Muscle of arm (tissue), 12 donors: ENCODE data around the gene PDZK1IP1. TPM values are rescaled to one million over a fixed set of nuclear protein-coding genes. Genes with fewer than 3 reads are reported as not detected.
A peak's percentile ranks its signal among the peaks of the same experiment; 100 is the strongest.
"Not testable (repeated sequence)": the region's sequence is repeated elsewhere in the genome, so short reads cannot be mapped to it uniquely, and the experiment has no call there.

Experiments
- DNase-seq: peaks from one replicate; pipeline ENCODE4 v3.0.0-alpha.2; 2013
- polyA plus RNA-seq, 12 donors: library from polyadenylated mRNA; unstranded; fragments of 120-200 nt; gene quantifications; one replicate each; pipeline ENCODE4 v1.2.1, GENCODE V29; 2013; ENCODE audit not compliant: insufficient read length in 12 of 12

The PDZK1IP1 gene
- polyA plus RNA-seq, 12 donors = 0.27 to 0.54 (median 0.37) TPM; not detected in 6

DNA sequence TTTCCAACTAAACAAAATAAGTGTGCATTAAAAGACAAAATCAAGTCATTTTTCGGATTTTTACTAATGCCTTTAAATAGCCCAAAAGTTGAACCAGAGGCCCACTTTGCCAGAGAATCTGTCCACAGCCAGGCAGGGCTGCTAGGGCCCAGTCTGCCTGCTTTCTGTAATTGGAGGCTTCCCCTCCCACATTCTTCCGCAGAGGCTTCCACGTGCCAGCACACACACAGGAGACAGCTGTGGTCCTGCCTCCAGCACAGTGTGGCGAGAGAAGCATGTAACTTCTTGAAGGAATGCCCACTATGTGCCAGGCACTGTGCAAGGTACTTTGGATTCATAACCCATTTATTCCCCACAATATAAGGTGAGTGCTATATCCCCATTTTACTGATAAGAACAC is 11.3 kb upstream of the PDZK1IP1 start:
- no peak for DNase-seq

DNA sequence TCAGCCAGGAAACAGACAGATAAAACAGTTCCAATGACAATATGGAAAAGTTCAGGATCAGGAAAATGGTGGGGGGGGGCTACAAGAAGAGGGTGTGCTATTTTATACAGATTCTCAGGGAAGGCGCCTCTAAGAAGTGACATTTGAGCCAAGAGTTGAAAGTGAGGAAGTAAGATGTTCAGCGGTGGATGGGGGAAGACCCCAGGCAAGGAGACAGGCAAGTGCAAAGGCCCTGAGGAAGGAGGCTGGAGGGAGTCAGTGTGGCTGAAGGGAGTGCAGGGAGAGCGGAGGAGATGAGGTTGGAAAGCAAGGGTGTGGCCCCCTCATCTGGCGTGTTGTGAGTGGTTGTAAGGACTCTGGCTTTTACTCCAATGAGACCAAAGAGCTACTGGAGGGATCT is 8.4 kb upstream of the PDZK1IP1 start:
- no peak for DNase-seq

DNA sequence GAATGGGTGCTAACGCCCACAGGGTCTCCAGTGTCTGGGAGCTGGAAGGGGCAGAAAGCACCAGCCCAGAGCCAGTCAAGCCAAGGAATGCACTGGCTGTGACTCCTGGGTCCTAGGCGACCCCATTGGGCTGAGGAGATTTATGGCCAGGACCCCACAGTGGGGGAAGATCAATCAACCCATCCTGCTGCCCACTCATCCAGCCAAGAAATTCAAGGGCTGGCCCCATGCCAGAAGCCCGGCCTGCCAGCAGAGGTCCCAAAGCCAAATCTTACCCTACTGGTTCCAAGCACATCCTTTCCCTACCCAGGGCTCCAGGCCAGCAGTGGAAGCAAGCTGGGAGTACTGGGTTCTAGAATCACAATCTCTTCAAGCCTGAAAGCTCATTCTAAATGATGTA is 6.8 kb upstream of the PDZK1IP1 start:
- no peak for DNase-seq

DNA sequence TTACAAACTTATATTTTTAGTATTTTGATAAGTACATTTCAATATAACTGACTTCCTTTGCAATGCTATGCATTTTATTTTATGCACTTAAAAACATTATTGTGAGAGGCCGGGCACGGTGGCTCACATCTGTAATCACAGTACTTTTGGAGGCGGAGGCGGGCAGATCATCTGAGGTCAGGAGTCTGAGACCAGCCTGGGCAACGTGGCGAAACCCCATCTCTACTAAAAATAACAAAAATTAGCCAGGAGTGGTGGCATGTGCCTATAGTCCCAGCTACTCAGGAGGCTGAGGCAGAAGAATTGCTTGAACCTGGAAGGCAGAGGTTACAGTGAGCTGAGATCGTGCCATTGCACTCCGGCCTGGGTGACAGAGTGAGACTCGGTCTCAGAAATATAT is 6.1 kb upstream of the PDZK1IP1 start:
- not testable (repeated sequence) for DNase-seq

DNA sequence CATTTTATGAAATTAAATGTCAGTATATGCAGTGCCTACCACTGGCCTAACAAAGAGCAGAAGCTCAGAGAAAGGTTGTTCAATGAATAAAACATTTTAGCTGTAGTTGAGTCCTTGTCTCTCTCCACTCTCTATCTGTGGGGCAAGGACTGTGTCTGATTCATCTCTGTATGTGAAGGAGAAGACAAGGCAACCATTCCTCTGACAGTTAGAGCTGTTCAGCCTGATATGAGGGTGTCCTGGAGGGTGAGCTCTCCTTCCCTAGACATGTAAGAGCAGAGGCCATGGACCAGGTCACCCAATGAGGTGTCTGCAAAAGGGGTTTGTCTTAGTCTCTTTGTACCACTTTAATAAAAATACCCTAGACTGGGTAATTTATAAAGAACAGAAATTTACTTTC is 4.5 kb upstream of the PDZK1IP1 start:
- DNase-seq = no peak

DNA sequence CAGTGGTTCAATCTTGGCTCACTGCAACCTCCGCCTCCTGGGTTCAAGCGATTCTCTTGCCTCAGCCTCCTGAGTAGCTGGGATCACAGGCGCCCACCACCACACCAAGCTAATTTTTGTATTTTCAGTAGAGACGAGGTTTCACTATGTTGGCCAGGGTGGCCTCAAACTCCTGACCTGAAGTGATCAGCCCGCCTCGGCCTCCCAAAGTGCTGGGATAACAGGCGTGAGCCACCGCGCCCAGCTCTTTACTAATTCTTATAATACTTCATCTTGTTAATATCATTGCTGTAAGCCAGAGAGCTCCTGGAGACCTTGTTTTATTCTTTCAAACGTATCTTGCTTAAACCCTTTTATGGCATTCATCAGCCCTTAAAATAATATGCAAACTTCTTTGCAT is 3.7 kb upstream of the PDZK1IP1 start:
- not testable (repeated sequence) for DNase-seq

DNA sequence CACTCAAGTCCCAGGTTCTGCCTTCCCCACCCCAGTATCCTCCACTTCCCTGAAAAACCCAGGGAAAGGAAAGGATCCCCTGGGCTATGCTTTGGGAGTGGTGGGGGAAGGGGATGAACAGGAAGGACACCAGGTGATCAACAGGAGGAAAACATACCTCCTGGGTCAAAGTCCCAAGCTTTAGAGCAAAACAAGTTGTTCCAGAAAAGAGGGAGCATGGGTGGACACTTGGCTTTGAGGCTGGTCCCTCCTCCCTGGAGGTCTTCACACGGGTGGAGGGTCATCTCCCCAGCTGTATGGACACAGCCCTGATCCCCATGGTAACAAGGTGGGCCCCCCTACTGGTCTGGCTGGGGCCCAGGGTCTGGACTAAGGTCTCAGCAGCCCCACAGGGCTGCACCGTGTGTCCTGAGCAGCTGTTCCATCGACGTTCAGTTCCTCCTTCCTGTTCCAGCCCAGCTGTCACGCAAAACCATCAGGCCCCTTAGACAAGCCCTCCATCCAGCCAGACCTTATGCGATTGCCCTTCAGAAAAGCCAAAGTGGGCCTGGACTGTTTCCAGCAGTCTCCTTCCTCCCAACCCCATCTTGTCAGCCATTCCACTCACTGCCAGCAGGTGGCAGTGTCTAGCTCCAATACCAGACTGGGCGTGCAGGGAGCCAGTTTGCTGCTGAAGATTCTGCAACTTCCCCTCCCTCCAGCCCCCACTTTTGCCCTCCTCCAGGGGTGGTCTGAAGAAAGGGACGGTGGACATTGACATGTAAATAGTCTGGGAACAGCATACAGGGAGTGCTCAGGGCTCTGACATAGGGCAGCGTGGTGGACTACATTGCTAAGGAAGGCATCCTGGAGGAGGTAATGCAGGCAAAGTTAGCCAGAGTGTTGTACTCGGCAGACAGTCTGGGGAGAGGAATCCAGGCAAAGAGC is 2.9 kb upstream of the PDZK1IP1 start:
- DNase-seq = peak; percentile 85

DNA sequence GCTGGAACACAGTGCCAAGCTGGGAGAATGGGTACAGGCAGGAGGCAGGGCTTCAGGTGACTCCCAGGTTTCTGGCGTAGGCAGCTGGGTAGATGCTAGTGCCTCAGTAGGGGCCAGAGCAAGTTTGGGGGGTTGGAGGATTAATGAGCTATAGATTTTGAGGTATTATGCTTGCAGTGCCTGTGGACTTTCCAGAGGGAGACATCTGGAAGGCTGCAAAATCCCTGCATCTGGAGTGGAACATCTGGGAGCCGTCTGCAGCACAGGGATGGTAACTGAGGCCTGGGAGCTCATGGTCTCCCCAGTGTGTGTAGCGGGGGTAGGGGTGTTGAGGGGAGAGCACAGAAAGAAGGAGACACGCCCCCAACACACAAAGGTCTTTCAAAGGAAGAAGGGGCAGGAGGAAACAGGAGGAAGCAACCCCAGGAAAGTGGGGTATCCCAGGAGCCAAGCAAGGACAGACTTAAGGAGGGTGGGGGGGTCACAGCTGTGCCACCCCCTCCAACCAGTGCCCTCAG is 2.2 kb upstream of the PDZK1IP1 start:
- no peak for DNase-seq

DNA sequence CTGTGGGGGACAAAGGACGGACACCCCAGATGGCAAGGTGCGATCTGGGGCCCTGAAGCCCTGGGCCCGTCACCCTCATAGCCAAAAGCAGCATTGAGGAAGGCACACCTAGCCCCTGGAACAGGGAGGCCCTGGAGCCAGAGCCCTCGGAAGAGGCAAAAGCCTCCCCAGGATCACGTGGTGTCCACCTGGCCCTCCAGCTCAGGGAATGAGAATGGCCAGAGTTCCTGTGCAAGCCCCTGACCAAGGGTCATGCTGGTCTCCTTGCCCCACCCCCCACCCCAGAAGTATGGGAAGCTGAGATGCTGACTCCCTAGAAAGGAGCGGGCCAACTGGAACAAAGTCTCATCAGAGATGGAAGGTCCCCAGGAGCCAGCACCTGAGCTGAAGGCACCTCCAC is 1.0 kb upstream of the PDZK1IP1 start:
- DNase-seq = no peak

DNA sequence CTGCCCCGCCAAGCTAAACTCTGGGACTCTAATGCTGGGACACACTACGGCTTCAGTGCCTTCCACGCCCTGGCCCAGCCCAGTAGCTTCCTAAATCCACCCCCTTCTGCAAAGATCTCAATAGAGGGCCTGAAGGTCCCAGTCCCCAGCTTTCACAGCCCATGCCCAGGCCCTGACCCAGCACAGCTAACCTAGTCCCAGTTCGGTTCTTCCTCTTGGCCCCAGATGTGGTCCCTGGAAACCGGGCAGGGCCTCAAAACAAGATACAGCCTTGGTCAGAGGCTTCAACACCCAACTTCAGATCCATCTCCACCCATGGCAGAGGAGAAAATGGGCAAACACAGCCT is 646 bp upstream of the PDZK1IP1 start:
- no peak for DNase-seq

DNA sequence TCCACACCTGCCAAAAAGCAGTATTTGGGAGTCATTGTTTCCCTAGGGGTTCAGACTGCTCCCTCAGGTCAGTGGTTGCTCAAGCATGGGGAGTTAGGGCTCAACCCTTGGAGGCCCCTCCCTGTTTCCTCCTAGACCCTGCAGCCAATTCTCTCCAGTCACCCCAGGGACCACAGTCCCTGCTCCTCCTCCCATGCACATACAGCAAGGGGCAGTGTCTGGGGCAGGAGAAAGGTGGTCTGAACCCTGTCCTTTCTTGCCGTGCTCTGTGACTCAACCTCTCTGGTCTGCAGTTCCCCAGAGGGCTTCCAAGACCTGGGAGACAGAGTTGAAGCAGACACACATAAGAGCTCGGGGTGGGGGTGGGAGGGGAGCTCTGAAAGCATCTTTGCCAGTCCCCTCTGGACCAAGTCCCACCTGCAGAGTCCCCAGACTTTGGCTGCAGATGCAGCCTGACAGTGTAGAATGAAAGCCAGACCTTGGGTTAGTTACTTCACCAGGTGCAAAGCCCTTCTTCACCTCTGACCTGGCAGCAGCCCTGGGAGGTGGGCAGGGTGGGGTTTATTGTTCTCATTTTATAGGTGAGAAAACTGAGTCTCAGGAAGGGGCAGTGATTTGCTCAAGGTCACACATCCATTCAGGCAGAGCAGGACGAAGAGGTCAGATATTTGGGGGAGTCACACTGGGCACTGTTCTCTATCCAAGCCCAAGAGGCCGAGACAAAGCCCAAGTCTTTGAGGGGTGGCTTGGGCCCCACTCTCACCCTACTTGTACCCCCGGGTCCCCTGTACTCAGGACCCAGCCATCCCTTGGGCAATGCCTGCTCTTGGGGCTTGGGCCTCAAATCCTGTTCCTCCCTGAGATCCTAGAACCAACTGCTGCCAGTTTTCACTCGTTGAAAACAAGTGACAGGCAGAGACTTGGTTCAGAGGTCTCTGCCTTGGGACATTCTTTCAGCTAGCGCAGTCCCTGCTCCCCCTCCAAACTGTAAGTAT is 748 bp downstream of the PDZK1IP1 start:
- DNase-seq = no peak

DNA sequence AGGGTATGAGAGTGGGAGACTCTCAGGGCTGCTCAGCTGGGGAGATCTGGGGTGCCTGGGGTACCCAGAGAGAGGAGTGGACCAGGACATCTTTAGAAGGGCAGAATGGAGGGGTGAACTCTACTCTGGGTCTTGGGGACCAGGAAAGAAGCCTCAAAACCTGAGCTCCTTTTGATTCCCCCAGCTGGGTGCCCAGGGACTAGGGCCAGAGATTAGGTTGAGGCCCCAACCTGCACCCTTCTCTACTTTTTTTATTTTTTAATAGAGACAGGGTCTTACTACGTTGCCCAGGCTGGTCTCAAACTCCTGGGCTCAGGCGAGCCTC is 1.9 kb downstream of the PDZK1IP1 start:
- no peak for DNase-seq

DNA sequence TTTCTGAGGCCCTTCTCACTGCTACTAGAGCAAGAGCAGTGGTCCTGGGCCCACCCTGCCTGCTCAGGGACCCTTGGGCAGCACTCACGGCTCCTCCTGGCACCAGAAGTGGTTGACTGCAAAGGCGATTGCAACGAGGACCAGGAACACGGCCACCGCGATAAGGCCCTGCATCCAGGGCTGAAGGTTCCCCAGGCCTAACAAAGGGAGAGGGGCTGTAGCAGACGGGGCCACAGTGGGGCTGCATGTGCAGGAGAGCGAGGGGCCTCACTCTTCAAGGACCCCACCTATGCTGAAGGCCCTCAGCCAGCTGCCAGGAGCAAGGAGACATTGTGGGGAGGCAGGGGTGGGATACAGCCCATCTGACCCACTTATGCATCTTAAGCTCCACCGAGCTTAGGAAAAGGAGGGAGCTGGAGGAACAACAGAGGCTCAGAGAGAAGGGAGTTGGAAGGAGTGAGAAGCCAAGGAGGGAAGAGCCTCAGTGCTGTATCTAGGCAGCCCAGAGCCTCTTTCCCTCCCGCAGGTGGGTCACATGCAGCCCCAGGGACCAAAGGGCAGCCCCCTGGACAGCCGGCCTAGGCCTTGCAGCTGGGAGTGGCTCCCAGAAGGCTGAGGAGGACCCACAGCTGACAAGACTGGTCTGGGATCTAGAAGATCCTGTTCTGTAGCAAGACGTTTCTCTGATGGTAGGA is 2.5 kb downstream of the PDZK1IP1 start:
- no peak for DNase-seq

DNA sequence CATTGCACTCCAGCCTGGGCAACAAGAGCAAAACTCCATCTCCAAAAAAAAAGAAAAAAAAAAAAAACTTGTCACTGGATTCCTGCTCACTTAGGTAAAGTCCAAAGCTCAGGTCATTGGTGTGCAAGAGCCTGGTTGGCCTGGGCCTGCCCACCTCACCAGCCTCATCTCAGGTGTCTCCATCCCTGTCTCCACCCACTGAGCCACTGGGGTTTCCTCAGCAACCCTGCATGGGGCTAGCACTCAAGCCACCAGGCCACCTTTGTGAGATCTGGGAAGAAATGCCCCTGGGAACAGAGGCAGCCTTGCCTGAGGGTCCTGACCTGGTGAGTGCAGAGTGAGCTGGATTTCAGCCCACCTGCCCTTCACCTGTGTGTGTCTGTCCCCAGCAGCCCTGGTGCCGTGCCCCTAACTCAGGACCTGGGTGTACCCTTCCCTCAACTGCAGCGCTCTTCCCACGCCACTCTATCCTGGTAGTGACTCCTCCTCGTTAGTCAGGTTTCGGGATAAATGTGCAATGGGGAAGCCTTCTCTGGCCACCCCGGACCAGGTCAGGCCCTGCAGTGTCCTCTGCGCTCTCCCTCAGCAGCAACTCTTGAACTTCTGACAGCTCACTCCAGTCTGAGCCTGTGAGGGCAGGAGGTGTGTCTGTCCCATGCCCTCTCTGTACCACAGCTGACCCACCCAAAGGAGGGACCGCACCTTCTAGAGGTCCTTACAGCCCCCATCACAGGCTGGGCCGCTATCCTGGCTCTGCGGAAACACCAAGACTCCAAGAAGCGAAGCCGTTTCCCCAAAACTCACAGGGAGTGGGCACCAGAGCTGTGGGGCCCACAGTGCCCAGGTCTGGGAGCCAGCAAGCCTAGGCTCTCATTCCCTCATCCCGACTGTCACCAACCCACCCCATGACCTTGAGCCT is 3.3 kb downstream of the PDZK1IP1 start:
- DNase-seq = no peak

DNA sequence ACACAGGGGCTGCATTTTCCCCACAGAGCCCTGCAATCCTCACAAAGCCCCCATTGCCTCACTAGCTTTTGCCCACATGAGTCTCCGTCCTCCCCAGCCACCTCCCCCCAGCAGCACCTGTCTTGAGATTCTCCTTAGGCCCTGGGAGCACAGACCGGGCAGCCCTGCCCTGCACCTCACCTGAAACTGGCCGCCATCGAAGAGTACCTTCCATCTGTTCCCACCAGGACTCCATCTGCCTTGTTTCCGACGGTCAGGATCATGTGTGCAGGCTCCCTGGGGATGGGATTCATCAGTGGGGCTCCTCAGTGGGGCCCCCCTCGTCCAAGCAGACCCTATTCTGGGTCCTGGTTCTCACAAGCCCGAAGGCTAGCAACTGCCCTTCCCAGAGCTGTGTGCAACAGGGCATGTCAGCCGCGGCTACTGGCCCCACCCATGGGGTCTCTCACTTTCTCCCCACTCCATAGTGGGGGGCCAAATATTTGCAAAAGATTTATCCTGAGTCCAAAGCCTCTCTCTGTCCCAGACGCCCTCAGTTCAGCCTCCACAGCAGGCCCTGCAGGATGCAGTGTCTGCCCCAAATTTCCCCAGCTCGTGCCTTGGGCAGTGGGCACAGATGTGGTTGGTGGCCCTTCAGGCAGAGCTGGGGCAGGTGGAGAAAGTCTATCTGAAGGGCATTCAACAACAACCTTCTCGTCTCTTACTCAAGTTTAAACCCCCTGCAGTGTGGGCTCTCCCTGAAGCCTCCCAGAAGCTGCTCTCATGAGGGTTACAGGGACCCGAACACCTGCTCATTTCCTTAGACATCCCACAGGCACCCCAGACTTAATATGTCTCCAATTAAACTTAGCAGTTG is 4.8 kb downstream of the PDZK1IP1 start:
- DNase-seq = no peak

DNA sequence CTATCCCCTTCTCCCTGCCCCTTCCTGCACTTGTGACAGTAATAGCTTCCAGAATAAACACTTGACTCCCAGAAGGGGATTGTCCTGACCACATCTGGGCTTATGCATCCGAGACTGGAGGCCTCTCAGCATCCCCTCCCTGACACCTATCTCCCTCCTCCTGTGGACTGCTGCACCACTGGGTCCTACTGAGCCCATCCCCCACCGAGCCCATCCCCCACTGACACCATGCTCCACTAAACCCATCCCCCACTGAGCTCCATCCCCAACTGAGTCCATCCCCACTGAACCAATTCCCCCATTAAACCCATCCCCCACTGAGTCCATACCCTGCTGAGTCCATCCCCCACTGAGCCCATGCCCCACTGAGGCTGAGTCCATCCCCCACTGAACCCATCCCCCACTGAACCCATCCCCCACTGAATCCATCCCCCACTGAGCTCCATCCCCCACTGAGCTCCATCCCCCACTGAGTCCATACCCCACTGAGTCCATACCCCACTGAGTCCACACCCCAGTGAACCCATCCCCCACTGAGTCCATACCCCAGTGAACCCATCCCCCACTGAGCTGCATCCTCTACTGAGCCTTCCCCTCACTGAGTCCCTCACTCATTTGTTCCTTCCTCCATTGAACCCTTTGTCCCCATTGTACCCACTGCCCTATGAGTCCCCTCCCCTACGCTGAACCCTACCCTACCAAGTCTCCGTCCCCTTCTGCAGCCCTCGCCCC is 5.6 kb downstream of the PDZK1IP1 start:
- DNase-seq = no peak

DNA sequence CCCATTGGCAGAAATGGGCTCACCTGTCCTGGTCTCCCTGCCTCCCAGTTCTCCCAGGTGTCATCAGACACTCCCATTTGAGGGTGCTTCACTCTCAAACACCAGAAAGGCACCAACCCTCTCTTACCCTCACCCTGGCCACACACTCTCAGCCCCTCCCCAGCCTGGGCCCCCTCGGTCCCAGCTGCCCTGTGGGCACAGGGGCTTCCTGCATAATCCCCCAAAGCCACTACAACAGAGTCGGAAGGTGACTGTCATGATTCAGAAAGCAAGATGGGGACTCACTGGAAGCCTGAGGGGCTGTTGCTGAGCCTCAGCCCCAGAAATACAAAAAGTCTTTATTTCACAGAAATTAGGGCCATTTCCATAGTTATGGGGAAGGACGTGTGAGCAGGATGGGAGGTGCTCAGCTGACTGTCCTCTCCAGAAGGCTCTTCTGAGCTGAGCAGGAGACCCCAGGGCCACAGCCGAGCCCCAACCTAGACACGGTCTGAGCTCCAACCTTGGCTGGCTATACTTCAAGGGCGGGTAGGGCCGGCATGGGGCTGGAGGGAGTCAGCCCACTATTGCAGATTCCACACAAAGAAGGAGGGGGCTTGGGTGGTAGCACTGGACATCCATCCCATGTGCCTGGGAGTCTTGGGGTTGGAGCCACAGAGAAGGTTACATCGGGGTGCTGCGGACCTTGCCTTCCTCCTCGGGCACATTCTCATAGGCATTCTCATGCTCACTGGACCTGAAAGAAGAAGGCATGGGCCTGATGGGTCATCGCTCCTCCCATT is 6.3 kb downstream of the PDZK1IP1 start:
- no peak for DNase-seq

DNA sequence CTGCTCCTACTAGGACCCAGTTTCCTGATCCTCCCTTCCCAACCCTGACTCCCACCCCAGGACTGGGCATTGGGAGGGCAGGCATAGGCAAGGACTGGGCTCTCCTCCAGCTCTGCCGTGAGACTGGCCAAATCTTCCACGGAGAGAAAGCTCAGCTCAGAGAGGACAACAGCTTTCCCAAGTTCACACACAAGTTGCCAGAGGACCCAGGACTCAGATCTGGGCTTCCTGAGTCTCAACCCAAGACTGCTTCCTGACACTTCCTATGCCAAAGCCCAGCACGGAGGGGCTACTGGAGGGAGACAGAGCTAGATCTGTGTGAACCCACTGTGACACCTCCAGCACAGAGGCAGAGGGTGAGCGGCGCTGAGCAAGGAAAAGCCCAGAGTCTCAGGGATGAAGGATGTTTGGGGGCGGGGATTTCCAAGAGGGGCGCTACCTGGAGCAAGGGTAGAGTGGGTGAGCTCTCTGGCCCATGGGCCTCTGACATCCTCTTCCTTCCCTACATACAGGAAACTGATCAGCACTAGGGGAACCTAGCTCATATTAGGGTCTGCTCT is 7.1 kb downstream of the PDZK1IP1 start:
- no peak for DNase-seq
